ENCODE measurements around the gene SPIRE1.

GRCh38 chr18:12639990-12640880 lies 17.7 kb downstream of the SPIRE1 start:
- no peak for TF ChIP-seq CREB1 (IDR thresholded peaks at IDR 0.05; ENCODE audit: low read depth)
- TF ChIP-seq CEBPB (IDR thresholded peaks at IDR 0.05), result no peak

Data from Ishikawa (cell line).